GM18870 (cell line): Measurements from ENCODE around the gene AP1B1.

ENCODE experiments used
- ATAC-seq: cut with Tn5 transposase; IDR thresholded peaks from one replicate; pipeline ENCODE4 v1.9.1; 2021; ENCODE audit warnings: moderate library complexity; ENCODE audit not compliant: unreplicated experiment

Gene AP1B1

DNA sequence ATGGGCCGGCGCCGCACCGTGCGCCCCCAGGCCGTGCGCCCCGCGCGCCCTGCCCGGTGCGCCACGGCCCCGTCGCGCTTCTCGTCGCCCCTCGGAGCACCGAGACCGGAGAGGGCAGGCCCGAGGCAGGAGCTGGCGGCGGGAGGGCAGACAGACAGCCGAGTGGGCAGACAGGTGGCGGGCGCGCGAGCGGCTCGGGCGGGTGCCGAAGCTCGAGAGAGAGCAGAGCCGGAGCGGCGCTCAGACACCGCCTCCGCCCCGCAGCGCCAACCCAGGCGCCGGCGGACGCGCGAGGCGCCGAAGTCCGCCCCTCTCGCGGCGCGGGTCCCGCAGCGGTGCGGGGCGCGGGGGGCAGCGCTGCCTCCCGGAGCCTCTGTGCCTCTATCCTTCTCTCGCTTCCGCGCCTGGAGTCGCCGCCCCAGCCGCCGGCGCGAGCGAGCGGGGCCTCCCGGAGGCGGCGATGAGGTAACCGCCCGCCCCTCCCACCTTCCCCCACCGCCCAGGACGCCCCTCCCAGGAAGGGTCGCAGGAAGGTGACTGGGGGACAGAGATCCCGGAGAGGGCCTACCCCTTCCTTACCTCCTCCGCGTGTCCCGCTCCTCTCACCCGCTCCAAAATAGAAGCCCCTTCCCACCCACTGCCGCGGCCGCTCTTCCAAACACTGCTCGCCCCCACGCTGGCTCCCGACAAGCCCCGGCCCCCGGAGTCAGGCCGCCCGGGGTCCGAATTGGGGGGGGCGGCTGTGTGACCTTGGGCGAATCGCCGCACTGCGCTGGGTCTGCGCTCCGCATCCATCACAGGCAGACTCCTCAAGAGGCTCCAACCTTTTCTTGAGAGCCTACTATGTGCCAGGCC lies 72.9 kb downstream of the AP1B1 start, which contains the start of gene RASL10A:
TSS of gene RASL10A (minus strand) at position 412 of the 855 bp plus-strand sequence. CDS start 451 bp downstream, outside the sequence.
- no peak for ATAC-seq

GRCh38 chr22:29314537-29315285 lies 73.7 kb downstream of the AP1B1 start:
- ATAC-seq: no peak

DNA sequence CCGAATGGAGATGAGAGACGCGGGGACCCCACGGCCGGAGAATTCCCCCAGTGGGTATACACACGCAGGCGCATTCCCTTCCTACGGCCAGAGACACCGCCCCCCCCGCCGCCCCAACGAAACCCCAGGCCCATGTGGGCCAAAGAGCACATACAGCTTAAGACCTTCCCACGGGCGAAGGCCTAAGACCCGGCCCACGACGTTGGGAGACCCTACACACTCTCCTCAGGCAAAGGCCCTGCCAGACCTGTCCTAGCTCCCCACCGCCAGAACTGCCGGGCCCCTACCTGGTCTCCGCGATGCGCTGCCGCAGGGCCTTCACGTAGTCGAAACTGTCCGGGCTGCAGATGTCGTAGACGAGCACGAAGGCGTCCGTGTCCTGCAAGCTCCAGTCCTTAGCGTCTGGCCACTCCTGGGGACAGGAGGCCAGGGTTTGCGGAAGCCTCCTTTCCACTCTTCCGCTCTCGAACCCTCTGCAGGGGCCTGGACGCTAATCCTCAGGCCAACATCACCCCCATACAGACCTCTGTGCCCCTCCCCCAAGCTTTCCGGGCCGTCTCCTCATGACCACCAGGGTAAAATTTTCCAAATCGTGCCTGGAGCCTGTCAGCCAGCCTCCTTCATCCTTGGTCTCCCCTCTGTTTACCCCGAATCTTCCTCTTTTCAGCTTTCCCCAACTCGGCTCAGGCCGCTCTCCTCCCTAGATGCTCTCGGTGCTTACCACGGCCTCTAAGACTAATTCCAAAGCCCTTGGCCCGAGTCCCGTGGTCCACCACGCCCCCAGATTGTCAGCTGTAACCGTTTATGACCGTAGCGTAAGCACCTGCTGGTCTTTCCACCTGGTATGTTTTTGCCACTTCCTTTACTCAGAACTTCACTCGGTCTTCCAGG lies 74.5 kb downstream of the AP1B1 start:
- no peak for ATAC-seq

GRCh38 chr22:29313126-29313575 lies 75.2 kb downstream of the AP1B1 start:
- no peak for ATAC-seq

DNA sequence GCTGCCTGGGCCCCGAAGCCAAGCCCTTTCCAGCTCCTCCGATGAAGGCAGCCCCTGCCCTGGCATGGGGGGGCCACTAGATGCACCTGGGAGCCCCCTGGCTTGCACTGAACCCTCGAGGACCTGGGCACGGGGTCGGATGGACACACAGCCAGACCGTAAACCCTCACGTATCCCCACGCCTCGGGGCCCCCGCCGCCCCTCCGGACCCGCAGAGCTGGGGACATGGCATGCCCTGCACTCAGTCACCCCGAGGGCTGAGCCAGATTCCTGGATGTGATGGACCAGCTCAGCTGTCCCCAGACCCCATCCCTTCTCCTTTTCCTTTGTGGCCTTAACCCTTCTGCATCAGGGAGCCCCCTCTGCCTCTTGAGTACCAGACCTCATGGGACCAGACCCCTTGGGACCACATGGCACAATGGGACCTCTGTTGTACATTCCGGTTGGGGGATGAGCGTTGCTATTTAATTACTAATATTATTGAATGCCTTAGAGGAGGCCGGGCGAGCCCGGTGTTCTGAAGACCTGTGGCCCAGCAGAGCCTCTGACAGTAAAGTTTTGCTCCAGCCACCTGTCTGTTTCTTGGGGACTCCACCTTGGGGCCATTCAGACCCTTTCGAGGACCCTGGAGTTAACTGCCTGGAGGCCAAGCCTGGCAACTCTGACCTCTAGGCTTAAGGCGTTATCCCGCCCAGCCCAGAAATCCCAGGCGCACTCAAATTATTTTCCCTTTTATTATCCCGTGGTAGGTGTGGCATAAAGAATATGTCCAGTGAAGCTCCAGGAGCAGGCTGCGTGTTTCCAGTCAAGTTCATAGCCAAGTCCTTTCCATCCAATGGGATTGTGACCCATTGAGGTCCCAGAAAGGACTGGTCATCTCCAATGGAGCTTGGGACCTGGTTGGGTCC lies 75.9 kb downstream of the AP1B1 start:
- ATAC-seq: no peak

DNA sequence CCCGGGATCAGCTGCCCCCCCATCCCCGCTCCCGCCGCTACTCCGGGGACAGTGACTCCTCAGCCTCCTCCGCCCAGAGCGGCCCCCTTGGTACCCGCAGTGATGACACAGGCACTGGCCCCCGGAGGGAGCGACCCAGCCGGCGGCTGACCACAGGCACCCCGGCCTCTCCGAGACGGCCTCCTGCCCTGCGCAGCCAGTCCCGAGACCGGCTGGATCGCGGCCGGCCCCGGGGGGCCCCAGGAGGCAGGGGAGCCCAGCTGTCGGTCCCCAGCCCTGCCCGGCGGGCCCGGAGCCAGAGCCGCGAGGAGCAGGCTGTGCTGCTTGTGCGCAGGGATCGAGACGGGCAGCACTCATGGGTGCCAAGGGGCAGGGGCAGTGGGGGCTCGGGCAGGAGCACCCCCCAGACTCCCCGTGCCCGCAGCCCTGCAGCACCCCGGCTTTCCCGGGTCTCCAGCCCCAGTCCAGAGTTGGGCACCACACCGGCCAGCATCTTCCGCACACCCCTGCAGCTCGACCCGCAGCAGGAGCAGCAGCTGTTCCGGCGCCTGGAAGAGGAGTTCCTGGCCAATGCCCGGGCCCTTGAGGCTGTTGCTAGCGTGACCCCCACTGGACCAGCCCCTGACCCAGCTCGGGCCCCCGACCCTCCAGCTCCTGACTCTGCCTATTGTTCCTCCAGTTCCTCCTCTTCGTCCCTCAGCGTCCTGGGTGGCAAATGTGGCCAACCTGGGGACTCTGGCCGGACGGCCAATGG lies 76.7 kb downstream of the AP1B1 start:
- no peak for ATAC-seq

DNA sequence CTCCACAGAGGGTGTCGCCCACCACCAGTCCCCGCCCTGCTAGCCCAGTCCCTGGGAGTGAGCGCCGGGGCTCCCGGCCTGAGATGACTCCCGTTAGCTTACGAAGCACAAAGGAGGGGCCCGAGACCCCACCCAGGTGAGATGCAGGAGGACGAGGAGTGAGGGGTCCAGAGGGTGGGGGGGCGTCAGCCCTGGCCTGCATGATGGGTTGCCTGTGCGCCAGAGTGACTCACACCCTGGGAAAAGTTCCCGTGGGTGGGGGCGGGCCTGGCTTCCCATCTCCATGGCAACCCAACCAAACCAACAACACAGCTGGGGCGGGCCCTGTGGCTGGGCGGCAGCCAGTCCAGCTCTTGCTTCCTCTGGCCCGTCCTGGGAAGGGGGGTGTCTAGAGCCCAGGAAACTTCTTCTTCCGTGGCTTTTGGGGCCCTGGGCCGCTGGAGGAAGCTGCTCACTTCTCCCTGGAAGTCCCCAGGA lies 77.5 kb downstream of the AP1B1 start:
- ATAC-seq: no peak

- ATAC-seq: no peak
Measured at GRCh38 chr22:29310065-29310862, 78.1 kb downstream of the AP1B1 start.

GRCh38 chr22:29309332-29310064 lies 78.9 kb downstream of the AP1B1 start:
- no peak for ATAC-seq

DNA sequence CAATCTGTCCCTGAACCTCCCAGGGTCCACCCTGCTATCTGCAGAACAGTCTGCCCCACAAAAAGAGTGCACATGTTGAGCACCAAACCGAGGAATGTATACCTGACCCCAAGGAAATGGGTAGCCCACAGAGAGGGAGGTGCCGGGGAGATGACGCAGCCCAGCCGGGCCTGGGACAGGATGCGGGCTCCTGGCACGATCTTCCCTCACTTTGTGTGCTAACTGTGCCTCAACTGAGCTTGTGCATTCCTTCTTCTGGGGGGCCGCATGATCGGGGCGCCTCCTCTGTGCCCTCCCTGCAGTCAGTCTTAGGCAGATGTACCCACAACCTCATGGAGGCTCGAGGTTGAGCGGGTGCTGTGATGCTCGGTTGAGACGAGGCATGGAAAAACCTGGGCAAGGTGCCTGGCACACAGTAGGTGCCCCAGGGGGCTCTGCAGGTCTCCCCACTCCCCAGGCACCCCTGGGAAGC lies 79.5 kb downstream of the AP1B1 start:
- ATAC-seq: no peak

- no peak for ATAC-seq
Measured at GRCh38 chr22:29308148-29308790, 80.1 kb downstream of the AP1B1 start.

- no peak for ATAC-seq
Measured at GRCh38 chr22:29307596-29308147, 80.7 kb downstream of the AP1B1 start.

DNA sequence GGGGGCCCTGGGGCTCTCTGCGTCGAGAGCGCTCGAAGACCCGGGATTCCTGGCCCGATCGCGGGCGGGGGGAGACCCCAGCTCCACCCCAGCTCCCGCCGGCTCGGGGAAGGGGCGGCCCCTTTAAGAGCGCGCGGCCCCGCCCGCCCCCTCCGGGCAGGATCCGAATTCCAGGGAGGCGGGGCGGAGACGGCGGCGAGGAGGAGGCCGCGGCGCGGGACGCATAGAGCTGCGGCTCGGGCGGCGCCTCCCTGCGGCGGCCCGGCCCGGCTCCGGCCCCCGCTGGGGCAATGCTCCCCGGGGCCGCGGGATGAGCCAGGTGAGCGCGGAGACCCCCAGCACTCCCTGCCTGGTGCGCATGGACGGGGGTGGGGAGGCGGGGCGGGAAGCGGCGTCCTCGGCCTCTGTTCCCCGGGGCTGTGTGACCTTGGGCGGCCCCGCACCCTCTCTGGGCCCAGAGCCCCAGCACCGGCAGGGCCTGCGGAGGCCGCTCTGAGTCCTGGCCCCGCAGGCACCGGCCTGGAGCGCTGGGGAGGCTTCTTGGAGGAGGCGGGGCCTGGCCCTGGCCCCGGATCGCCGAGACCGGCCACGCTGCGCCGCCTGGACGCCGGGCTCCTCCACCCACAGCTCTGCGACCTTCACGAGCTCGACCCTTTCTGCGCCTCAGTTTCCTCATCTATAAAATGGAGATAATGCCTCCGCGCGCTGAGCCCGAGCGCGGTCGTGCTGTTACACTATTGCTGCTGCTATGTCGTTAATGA lies 81.4 kb downstream of the AP1B1 start:
- ATAC-seq: no peak

- no peak for ATAC-seq
Measured at GRCh38 chr22:29306175-29306834, 82.1 kb downstream of the AP1B1 start, which contains the start of gene GAS2L1. Gene GAS2L1 (plus strand): TSS chr22:29306650. CDS start chr22:29308106, 1,456 bp downstream.

DNA sequence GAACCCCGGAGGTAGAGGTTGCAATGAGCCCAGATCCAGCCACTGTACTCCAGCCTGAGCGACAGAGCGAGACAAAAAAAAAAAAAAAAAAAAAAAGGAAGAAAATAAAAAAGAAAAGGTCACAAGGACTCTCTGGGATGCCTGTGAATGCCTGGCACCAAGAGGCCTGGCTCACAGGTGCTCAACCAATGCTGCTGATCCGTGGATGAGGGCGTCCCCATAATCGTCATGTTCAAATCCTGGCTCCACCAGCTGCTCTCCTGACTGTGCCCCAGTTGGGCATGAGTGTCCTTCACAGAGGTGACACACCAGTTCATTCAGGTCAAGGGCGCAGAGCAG lies 82.6 kb downstream of the AP1B1 start:
- ATAC-seq: no peak
